BJ (cell line): ENCODE results near the gene TAPBPL. TPM values are rescaled to one million over a fixed set of nuclear protein-coding genes. Genes with fewer than 3 reads are reported as not detected.

Experiments used
- CTCF ChIA-PET: fragments of 350-600 bp; formaldehyde crosslinking; extraction: SDS; loops from one replicate; lab custom pipeline; 2021; ENCODE audit warnings: antibody characterized with exemption, inconsistent platforms; lab: Yijun Ruan, JAX
- POLR2A ChIA-PET: fragments of 300-600 bp; sonication (Branson Sonifier 250); formaldehyde crosslinking; extraction: SDS; loops from one replicate; lab custom pipeline; 2021; ENCODE audit warnings: antibody characterized with exemption; lab: Charles Lee
- DNase-seq: peaks from one replicate; pipeline ENCODE4 v3.0.0-alpha.2; 2011; ENCODE audit warnings: low read depth
- H3K27me3 ChIP-seq: 2 replicates; pipeline ENCODE4 v1.6.0; 2011; ENCODE audit warnings: low read length; ENCODE audit not compliant: control insufficient read depth, insufficient read depth
- H3K36me3 ChIP-seq: 2 replicates; pipeline ENCODE4 v1.5.1; 2011; ENCODE audit warnings: low read length; ENCODE audit not compliant: control insufficient read depth, insufficient read depth
- H3K4me3 ChIP-seq: 2 replicates; pipeline ENCODE4 v1.5.1; 2011; ENCODE audit warnings: low read depth, mild to moderate bottlenecking, control low read depth, low read length
- polyA plus RNA-seq: library from polyadenylated mRNA; depleted of rRNA; stranded (reverse); fragments of >200 nt; gene quantifications from 2 replicates; pipeline ENCODE4 v1.2.3, GENCODE V29; 2011; rRNA removed
- TF ChIP-seq, protein P1 (sequence below): IDR thresholded peaks from 2 replicates; pipeline ENCODE4 v1.5.1; 2011; ENCODE audit warnings: low read depth, mild to moderate bottlenecking, control low read depth, inconsistent platforms, low read length, moderate library complexity; ENCODE audit not compliant: insufficient read depth

TAPBPL gene
- polyA plus RNA-seq, 1 experiment = 25.8 TPM

DNA sequence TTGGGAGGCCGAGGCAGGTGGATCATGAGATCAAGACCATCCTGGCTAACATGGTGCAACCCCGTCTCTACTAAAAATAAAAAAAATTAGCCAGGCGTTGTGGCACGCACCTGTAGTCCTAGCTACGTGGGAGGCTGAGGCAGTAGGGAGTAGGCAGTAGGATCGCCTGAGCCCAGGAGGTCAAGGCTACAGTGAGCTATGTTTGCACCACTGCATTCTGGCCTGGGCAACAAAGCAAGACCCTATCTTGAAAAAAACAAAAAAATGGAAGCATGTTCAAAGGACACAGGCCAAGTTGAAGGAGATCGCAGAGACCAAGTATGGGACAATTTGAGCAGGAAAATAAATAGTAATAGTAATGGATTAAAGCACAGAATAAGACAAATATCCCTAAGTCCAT is 56.2 kb downstream of the TAPBPL start:
- Histone ChIP-seq H3K27me3 (no peaks in the 10 kb centered on the region), H3K36me3 (peaks cover 7% of the 10 kb centered on the region), H3K4me3 (no peak overlapping the region)
- TF ChIP-seq, protein P1, sequence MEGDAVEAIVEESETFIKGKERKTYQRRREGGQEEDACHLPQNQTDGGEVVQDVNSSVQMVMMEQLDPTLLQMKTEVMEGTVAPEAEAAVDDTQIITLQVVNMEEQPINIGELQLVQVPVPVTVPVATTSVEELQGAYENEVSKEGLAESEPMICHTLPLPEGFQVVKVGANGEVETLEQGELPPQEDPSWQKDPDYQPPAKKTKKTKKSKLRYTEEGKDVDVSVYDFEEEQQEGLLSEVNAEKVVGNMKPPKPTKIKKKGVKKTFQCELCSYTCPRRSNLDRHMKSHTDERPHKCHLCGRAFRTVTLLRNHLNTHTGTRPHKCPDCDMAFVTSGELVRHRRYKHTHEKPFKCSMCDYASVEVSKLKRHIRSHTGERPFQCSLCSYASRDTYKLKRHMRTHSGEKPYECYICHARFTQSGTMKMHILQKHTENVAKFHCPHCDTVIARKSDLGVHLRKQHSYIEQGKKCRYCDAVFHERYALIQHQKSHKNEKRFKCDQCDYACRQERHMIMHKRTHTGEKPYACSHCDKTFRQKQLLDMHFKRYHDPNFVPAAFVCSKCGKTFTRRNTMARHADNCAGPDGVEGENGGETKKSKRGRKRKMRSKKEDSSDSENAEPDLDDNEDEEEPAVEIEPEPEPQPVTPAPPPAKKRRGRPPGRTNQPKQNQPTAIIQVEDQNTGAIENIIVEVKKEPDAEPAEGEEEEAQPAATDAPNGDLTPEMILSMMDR = no peak
- CTCF ChIA-PET = no interaction called here
- POLR2A ChIA-PET = no interaction called here
- DNase-seq = no peak

Other genes starting within 250 kb of the TAPBPL start
- gene PLEKHG6, start 141.4 kb upstream of the TAPBPL start, polyA plus RNA-seq = 0.10 TPM in 1 of 2 replicates, not detected in the other
- 170 and 217 TPM in 2 replicates for gene TNFRSF1A, start 110.0 kb upstream of the TAPBPL start, polyA plus RNA-seq
- 0.18 and 0.36 TPM in 2 replicates for gene SCNN1A, start 76.5 kb upstream of the TAPBPL start, polyA plus RNA-seq
- 23.4 and 67.2 TPM in 2 replicates for gene LTBR, start 67.9 kb upstream of the TAPBPL start, polyA plus RNA-seq
- gene CD27, start 7.1 kb upstream of the TAPBPL start, polyA plus RNA-seq = 0.15 TPM in 1 of 2 replicates, not detected in the other
- 12.5 and 23.3 TPM in 2 replicates for gene VAMP1, start 18.6 kb downstream of the TAPBPL start, polyA plus RNA-seq
- 53.4 and 117 TPM in 2 replicates for gene MRPL51, start 41.2 kb downstream of the TAPBPL start, polyA plus RNA-seq
- 55.8 and 65.6 TPM in 2 replicates for gene NCAPD2, start 42.1 kb downstream of the TAPBPL start, polyA plus RNA-seq
- gene GAPDH, start 82.5 kb downstream of the TAPBPL start, polyA plus RNA-seq = 12,114 and 18,709 TPM in 2 replicates
- gene IFFO1, start 104.0 kb downstream of the TAPBPL start, polyA plus RNA-seq = 19.6 and 31.9 TPM in 2 replicates
- gene NOP2, start 116.2 kb downstream of the TAPBPL start, polyA plus RNA-seq = 28.4 and 32.6 TPM in 2 replicates
- gene CHD4, start 155.3 kb downstream of the TAPBPL start, polyA plus RNA-seq = 69.8 and 87.6 TPM in 2 replicates
- gene LPAR5, start 183.9 kb downstream of the TAPBPL start, polyA plus RNA-seq = 0.05 TPM in 1 of 2 replicates, not detected in the other
- 0.17 and 0.40 TPM in 2 replicates for gene ACRBP, start 195.4 kb downstream of the TAPBPL start, polyA plus RNA-seq
- 43.0 and 61.0 TPM in 2 replicates for gene ING4, start 211.1 kb downstream of the TAPBPL start, polyA plus RNA-seq
- gene ZNF384, start 237.3 kb downstream of the TAPBPL start, polyA plus RNA-seq = 38.8 and 57.0 TPM in 2 replicates
- 0.44 and 0.59 TPM in 2 replicates for gene PIANP, start 248.8 kb downstream of the TAPBPL start, polyA plus RNA-seq